Astrocyte of the spinal cord (primary cell): ENCODE measurements around the gene TFDP1.

ENCODE experiments used
- DNase-seq: peaks from one replicate; pipeline ENCODE4 v3.0.0; 2011; ENCODE audit warnings: low read depth, low spot score
- H3K4me3 ChIP-seq: 2 replicates; pipeline ENCODE4 v1.5.1; 2011; ENCODE audit warnings: low read depth, mild to moderate bottlenecking, low read length, moderate library complexity
- CTCF ChIP-seq: IDR thresholded peaks from 2 replicates; pipeline ENCODE4 v1.5.1; 2012; ENCODE audit warnings: low read depth, mild to moderate bottlenecking, low read length, inconsistent platforms
- in situ Hi-C: cut with HindIII; loops from 2 replicates; pipeline ENCODE4 v1.10.0; 2017; ENCODE audit warnings: low sequenced_read_pairs

Gene TFDP1

GRCh38 chr13:113642563-113642962, 58.0 kb downstream of the TFDP1 start:
- DNase-seq: no peak
- in situ Hi-C loops: no loop called here
- no peak overlapping the region for H3K4me3 ChIP-seq
- no peak for TF ChIP-seq CTCF

- H3K4me3 ChIP-seq: no peak overlapping the region
- no peak for TF ChIP-seq CTCF
- DNase-seq: peak; percentile 48
- in situ Hi-C loops: no loop called here
These were observed 59.0 kb downstream of the TFDP1 start for GRCh38 chr13:113643593-113643992.

GRCh38 chr13:113644800-113645199, 60.2 kb downstream of the TFDP1 start:
- in situ Hi-C loops: no loop called here
- no peak for DNase-seq
- no peak overlapping the region for H3K4me3 ChIP-seq
- no peak for TF ChIP-seq CTCF

- H3K4me3 ChIP-seq: no peak overlapping the region
- in situ Hi-C loops: no loop called here
- DNase-seq: no peak
- TF ChIP-seq CTCF: no peak
These were observed 60.8 kb downstream of the TFDP1 start for GRCh38 chr13:113645329-113645728.

- no peak overlapping the region for H3K4me3 ChIP-seq
- DNase-seq: no peak
- in situ Hi-C loops: no loop called here
- no peak for TF ChIP-seq CTCF
These were observed 61.8 kb downstream of the TFDP1 start for GRCh38 chr13:113646376-113646775.

- DNase-seq: no peak
- in situ Hi-C loops: no loop called here
- H3K4me3 ChIP-seq: no peak overlapping the region
- no peak for TF ChIP-seq CTCF
These were observed 62.4 kb downstream of the TFDP1 start for GRCh38 chr13:113646921-113647340.
